T47D (cell line): ENCODE results near the gene PRKAR2A.

Experiments used
- DNase-seq, 2 experiments: peaks; one replicate each; pipeline versions ENCODE4 v3.0.0 to v3.0.0-alpha.2; 2011 to 2012; ENCODE audit warnings: low read depth in 1 of 2, low spot score in 1 of 2
- JUND ChIP-seq: IDR thresholded peaks from 2 replicates; pipeline ENCODE4 v1.6.1; 2012; ENCODE audit warnings: low read depth
- in situ Hi-C: cut with HindIII; loops from 2 replicates; pipeline ENCODE4 v1.10.0; 2016; ENCODE audit warnings: low sequenced_read_pairs, low pct_unique_long_range_greater_than_20kb

The PRKAR2A gene

GRCh38 chr3:48847504-48848423 lies at the start of gene PRKAR2A:
Gene PRKAR2A, minus strand, starts transcription at chr3:48847874. Its CDS starts 278 bp downstream, at chr3:48847596.
- in situ Hi-C loops, result no loop called here
- no peak for TF ChIP-seq JUND
- DNase-seq, result peak; percentile 88 to 90

GRCh38 chr3:48896936-48897335 lies 49.3 kb upstream of the PRKAR2A start:
- in situ Hi-C loops, result no loop called here
- no peak for DNase-seq
- no peak for TF ChIP-seq JUND

GRCh38 chr3:48894516-48894915 lies 46.8 kb upstream of the PRKAR2A start:
- no peak for DNase-seq
- in situ Hi-C loops, result no loop called here
- no peak for TF ChIP-seq JUND

GRCh38 chr3:48891606-48892005 lies 43.9 kb upstream of the PRKAR2A start:
- TF ChIP-seq JUND, result no peak
- DNase-seq, result no peak
- in situ Hi-C loops, result no loop called here

- in situ Hi-C loops, result no loop called here
Measured at GRCh38 chr3:48885753-48886152, 38.1 kb upstream of the PRKAR2A start.

GRCh38 chr3:48881652-48882114 lies 34.0 kb upstream of the PRKAR2A start:
- no peak for TF ChIP-seq JUND
- in situ Hi-C loops, result no loop called here
- DNase-seq, result no peak

More at GRCh38 chr3:48885753-48886152, 38.1 kb upstream of the PRKAR2A start:
- DNase-seq, result no peak
- no peak for TF ChIP-seq JUND

GRCh38 chr3:48881006-48881405 lies 33.3 kb upstream of the PRKAR2A start:
- in situ Hi-C loops, result no loop called here
- no peak for TF ChIP-seq JUND
- DNase-seq, result no peak

GRCh38 chr3:48879994-48880377 lies 32.3 kb upstream of the PRKAR2A start:
- DNase-seq, result no peak
- in situ Hi-C loops, result no loop called here
- TF ChIP-seq JUND, result no peak

GRCh38 chr3:48879307-48879993 lies 31.8 kb upstream of the PRKAR2A start:
- no peak for DNase-seq
- in situ Hi-C loops, result no loop called here
- no peak for TF ChIP-seq JUND

- TF ChIP-seq JUND, result no peak
Measured at GRCh38 chr3:48877671-48878070, 30.0 kb upstream of the PRKAR2A start.

GRCh38 chr3:48863122-48863521 lies 15.4 kb upstream of the PRKAR2A start:
- in situ Hi-C loops, result no loop called here
- no peak for TF ChIP-seq JUND
- no peak for DNase-seq

More at GRCh38 chr3:48877671-48878070, 30.0 kb upstream of the PRKAR2A start:
- in situ Hi-C loops, result no loop called here
- no peak for DNase-seq

GRCh38 chr3:48859206-48859605 lies 11.5 kb upstream of the PRKAR2A start:
- no peak for DNase-seq

GRCh38 chr3:48858709-48859108 lies 11.0 kb upstream of the PRKAR2A start:
- DNase-seq, result no peak
- in situ Hi-C loops, result no loop called here
- no peak for TF ChIP-seq JUND

More at GRCh38 chr3:48859206-48859605, 11.5 kb upstream of the PRKAR2A start:
- no peak for TF ChIP-seq JUND
- in situ Hi-C loops, result no loop called here
